GM18505 (cell line): Measurements from ENCODE around the gene NAP1L4.

Source experiments
- ATAC-seq: cut with Tn5 transposase; IDR thresholded peaks from one replicate; pipeline ENCODE4 v1.9.1; 2021; ENCODE audit not compliant: unreplicated experiment
- POLR2A ChIP-seq: IDR thresholded peaks from 4 replicates; pipeline ENCODE4 v1.6.1; 2011; ENCODE audit warnings: borderline replicate concordance; ENCODE audit not compliant: insufficient read depth, insufficient read length; ENCODE audit errors: extremely low read depth

NAP1L4 gene, protein sequence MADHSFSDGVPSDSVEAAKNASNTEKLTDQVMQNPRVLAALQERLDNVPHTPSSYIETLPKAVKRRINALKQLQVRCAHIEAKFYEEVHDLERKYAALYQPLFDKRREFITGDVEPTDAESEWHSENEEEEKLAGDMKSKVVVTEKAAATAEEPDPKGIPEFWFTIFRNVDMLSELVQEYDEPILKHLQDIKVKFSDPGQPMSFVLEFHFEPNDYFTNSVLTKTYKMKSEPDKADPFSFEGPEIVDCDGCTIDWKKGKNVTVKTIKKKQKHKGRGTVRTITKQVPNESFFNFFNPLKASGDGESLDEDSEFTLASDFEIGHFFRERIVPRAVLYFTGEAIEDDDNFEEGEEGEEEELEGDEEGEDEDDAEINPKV

DNA sequence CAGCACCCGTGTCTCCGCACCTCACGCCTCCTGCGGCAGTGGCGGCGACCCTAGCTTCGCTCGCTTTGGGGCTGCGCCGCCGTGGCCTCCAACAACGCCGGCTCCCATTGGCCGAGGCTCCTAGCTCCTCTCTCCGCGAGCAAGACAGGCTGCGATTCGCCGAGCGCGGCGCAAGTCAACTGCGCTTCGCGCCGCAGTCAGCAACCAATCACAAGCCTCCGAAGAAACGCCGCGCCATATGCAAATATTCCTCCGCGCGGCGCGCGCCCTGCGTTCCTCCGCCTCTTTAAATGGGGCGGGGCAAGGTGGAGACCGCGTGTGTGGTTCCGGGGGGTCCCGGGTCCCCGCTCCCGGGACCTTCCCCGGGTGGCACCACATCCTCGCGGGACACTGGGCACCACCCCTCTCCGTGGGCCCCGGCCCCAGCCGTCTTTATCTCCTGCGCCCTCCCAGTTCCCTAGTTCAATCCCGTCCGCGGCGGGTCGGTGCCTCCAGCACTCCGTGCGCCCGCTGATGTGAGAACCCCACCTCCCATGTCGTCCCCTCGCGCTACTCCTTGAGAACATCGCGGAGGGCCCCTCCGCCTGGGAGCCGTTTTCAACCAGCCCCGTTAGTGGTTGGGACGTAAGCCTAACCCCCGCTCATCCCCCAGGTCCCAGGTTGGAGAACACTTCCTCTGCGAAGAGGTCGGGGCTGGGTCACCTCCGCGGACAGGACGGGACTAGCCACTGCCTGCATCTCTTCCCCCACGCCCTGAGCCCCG lies at the start of gene NAP1L4:
NAP1L4 (minus strand) TSS at position 96 of the 763 bp plus-strand sequence. CDS start 13,109 bp downstream, outside the sequence.
- TF ChIP-seq POLR2A = peak; percentile 79
- ATAC-seq = peak; percentile 82

- no peak for TF ChIP-seq POLR2A
- no peak for ATAC-seq
Observed at GRCh38 chr11:3040881-3041280, 48.8 kb upstream of the NAP1L4 start.

DNA sequence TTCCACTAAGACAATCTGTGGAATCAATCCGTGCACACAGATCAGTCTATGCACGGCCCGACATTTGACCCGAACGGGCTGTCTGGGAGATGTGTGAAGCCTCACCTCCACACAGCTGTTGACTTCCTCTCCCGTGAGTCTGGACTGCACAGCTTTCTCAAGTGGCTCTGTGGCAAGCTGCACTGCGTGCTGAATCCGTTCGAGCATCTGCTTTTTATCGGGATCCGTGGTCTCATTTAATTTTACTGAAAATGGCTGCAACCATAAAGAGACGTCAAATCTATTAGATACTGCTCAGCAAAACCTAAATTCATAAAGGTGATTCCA lies 45.8 kb upstream of the NAP1L4 start:
- TF ChIP-seq POLR2A = no peak
- no peak for ATAC-seq

GRCh38 chr11:3037040-3037944 lies 45.2 kb upstream of the NAP1L4 start:
- TF ChIP-seq POLR2A = no peak
- no peak for ATAC-seq

- TF ChIP-seq POLR2A = no peak
- ATAC-seq = no peak
Observed at GRCh38 chr11:3036419-3036818, 44.3 kb upstream of the NAP1L4 start.

DNA sequence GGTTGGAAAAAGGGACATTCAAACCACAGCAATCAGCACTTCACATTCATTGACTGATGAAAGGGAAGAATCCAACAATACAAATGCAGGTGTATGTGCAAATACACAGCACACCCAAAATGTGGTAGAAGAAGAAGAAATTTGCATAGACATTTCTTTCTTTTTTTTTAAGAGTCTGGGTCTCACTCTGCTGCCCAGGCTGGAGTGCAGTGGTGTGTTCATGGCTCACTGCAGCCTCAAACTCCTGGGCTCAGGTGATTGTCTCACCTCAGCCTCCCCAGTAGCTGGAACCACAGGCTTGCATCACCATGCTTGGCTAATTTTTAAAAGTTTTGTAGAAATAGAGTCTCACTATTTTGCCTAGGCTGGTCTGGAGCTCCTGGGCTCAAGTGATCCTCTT lies 43.2 kb upstream of the NAP1L4 start:
- TF ChIP-seq POLR2A = no peak
- ATAC-seq = no peak

DNA sequence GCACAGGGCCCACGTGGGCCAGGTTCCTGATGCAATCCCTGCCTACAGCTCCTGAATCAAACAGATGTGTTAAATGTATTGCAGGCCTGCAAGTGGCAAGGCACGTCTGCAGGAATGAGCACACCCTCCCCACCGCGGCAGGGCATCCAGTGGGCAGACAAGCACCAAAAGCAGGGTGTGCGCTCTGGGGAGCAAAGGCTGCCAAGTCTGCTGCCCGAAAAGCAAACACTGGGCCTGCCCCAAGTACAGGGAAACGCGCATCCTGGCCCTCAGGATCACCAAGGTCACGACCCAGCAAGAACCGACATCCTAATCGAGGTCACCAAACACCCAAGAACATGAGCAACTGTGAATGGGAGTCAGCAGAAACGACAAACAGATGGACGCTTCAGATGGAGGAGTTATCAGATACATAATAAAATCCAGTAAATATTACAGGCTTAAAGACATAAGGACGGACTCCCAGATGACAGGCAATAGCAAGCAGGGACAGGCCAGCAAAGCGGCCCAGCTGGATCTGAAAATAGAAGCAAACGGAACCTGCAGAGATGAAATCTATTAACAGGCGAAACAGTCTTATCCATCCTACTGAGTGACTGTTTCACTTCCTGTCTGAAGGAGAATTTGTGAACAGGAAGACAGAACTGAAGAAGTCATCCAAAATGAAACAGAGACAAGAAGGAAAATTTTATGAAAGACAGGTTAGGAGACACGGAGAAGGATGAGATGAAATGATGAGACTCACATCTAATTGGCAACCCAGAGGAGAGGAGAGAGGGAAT lies 38.4 kb upstream of the NAP1L4 start:
- ATAC-seq = no peak
- TF ChIP-seq POLR2A = no peak

DNA sequence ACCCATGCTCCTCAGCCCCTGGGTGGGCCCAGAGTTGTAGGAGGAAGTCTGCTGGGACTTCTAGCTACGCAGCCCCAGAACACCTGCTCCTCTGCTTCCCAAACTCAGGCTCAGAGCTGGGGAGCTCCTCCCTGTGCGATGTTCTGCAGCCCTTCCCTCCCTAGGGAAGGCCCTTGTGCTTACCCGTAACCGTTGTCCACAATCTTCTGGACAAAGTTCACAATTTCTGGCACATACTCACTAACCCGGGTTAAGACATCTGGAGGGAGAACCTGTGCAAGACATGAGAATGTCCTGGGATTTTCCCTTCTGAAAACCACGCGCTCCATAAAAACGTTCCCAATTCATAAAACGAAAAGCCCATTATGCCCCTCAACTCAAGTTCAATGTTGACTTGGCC lies 36.7 kb upstream of the NAP1L4 start:
- TF ChIP-seq POLR2A = no peak
- ATAC-seq = no peak

GRCh38 chr11:3026803-3027202 lies 34.7 kb upstream of the NAP1L4 start:
- no peak for TF ChIP-seq POLR2A
- no peak for ATAC-seq

DNA sequence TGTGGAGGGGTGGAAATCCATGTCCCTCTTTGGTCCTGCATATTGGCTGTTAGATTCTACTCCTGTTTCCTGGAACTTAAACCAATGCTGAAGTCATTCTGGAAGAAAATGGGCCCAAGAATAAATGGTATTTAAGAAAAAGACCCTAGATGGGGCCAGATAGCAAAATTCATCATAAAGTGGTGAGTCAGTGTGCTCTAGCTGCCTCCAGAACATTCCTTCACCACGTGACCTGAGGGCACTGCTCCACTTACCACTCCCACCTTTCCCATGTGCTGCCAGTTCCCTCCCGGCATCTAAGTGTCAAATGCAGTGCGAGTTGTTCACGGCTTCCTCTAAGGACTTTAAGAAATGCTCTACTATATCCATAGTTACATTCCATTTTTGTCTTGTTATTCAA lies 30.9 kb upstream of the NAP1L4 start:
- no peak for TF ChIP-seq POLR2A
- no peak for ATAC-seq

DNA sequence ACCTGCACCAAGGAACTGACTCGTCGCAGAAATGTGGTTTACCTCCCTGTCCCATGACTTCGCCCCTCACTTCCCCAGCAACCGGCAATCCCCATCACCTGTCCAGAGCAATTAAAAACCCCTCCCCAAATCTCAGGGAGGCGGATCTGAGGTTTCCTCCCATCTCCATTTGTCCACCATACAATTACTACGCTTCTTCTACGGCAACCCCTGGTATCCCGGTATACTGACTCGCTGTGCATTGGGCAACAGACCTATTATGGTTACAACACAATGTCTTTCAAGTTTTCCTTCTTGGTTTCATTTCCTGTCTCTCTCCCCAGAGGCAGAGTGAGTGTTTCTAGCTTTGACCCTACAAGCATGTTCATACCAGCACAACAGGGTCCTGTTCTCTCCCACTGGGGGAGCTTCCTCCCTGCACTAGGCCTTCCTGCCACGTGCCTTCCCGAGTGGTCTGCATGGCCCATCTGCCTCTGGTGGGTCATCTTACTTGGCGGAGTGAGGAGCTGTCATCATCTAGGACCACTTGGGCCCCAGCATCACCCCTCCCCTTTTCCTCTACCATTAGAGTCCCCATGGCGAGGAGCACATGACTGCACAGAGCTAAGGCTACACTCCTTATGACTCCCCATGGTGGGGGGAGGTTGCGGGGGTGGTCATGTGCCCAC lies 30.3 kb upstream of the NAP1L4 start:
- TF ChIP-seq POLR2A = no peak
- peak; percentile 63 for ATAC-seq

GRCh38 chr11:3021125-3021524 lies 29.0 kb upstream of the NAP1L4 start:
- no peak for TF ChIP-seq POLR2A
- ATAC-seq = no peak
